AG09309 (cell line): ENCODE measurements around the gene TMEM131L.
"Not testable (repeated sequence)": the region's sequence is repeated elsewhere in the genome, so short reads cannot be mapped to it uniquely, and the experiment has no call there.

Experiments used
- DNase-seq: peaks from one replicate; pipeline ENCODE4 v3.0.0-alpha.2; 2010; ENCODE audit warnings: low read depth
- H3K4me3 ChIP-seq: 2 replicates; pipeline ENCODE4 v1.5.1; 2011; ENCODE audit warnings: mild to moderate bottlenecking, low read depth, low read length, moderate library complexity; ENCODE audit not compliant: control insufficient read depth
- TF ChIP-seq, protein P1 (sequence below): IDR thresholded peaks from 2 replicates; pipeline ENCODE4 v1.5.1; 2011; ENCODE audit warnings: mild to moderate bottlenecking, low read depth, low read length, inconsistent platforms; ENCODE audit not compliant: insufficient read depth, control insufficient read depth; ENCODE audit errors: missing control alignments

TMEM131L gene

DNA sequence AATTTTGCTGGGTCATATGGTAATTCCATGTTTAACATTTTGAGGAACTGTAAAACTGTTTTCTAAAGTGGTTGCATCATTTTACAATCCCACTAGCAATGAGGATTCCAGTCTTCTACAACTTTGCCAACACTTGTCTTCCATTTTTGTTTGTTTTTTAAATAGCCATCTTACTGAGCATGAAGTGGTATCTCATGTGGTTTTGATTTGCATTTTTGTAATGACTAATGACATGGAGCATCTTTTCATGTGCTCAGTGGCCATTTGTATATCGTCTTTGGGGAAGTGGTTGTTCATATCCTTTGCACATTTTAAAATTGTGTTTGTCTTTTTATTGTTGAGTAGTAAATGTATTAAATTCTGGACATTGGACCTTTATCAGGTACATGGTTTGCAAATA lies 94.7 kb downstream of the TMEM131L start:
- DNase-seq: peak; percentile 42
- H3K4me3 ChIP-seq: no peak overlapping the region
- TF ChIP-seq, protein P1, sequence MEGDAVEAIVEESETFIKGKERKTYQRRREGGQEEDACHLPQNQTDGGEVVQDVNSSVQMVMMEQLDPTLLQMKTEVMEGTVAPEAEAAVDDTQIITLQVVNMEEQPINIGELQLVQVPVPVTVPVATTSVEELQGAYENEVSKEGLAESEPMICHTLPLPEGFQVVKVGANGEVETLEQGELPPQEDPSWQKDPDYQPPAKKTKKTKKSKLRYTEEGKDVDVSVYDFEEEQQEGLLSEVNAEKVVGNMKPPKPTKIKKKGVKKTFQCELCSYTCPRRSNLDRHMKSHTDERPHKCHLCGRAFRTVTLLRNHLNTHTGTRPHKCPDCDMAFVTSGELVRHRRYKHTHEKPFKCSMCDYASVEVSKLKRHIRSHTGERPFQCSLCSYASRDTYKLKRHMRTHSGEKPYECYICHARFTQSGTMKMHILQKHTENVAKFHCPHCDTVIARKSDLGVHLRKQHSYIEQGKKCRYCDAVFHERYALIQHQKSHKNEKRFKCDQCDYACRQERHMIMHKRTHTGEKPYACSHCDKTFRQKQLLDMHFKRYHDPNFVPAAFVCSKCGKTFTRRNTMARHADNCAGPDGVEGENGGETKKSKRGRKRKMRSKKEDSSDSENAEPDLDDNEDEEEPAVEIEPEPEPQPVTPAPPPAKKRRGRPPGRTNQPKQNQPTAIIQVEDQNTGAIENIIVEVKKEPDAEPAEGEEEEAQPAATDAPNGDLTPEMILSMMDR: no peak

DNA sequence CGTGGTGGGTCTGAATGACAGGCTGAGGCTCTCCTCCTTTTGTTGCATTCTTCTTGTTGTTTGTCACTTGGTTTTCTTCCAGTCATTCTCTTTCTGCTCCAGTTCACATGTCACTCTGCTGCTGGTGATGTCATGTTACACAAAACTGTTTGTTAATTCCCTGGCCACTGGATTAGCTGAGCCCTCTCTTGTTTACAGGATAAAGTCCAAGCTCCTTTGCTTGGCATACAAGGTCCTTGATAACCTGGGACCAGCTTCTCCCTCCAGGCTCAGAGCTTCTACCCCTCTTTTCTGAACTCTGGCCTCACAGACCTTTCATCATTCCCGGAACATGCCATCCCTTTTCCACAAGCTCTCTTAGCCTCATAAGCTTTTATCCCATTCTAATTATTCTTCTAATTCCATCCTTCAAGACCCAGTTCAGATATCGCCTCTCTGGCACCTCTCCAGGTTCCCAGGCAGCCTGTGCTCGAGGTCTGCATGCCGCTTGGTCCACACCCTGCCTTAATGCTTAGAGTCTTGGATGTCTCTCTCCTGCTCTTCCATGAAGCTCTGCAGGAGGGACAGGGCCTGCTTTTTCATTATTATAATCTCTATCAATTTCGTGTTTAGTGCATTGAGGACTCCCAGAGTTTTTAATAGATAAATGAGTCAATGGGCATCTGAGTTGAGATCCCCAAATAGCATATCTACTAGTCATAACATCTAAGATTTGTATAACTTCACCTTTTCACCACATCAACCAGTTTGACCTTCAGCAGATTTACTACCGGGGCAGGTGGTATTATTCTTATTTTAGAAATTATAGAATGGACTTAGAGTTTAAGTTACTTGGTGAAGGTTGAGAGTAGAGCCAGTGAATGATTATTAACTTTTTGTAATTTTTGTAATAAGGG lies 98.7 kb downstream of the TMEM131L start:
- DNase-seq: no peak
- no peak overlapping the region for H3K4me3 ChIP-seq
- TF ChIP-seq, protein P1: no peak

DNA sequence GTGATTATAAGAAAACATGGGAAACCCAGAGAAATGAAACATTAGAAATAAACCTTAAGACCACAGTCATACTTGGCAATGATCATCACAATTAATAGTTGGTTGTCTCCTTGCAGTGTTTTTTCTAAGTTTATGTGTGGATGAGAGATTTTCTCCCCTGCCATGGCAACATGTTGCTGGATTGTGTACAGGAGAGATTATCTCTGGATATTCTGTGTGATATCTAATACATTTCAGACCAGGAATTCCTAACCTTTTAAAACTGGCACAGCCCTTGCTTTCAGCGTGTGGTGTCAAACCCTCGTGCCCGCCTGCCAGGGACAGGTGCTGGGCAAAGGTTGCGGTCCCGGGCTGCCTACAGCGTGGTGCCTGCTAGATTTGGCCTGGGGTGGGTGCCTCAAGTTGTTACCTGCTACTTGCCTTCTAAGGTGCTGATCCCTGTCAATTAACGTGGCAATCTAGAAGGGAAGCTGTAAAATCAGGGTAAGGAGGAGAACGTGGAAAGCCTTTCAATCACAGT lies 100.5 kb downstream of the TMEM131L start:
- DNase-seq: no peak
- TF ChIP-seq, protein P1: no peak

DNA sequence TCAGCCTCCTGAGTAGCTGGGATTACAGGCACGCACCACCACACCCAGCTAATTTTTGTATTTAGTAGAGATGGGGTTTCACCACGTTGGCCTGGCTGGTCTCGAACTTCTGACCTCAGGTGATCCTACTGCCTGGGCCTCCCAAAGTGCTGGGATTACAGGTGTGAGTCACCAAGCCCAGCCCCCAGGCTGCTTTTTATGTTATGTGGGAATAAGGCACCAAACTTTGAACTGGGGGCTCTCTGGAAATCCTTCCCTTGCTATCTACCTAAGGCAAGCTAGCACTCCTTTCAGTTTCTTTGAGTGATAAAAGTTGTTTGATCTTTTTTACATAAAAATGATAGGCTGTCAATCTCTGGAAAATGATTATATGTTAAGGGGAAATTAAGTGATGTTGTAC lies 101.5 kb downstream of the TMEM131L start:
- not testable (repeated sequence) for DNase-seq, H3K4me3 ChIP-seq

More for the DNA sequence above, 100.5 kb downstream of the TMEM131L start:
- H3K4me3 ChIP-seq: no peak overlapping the region

DNA sequence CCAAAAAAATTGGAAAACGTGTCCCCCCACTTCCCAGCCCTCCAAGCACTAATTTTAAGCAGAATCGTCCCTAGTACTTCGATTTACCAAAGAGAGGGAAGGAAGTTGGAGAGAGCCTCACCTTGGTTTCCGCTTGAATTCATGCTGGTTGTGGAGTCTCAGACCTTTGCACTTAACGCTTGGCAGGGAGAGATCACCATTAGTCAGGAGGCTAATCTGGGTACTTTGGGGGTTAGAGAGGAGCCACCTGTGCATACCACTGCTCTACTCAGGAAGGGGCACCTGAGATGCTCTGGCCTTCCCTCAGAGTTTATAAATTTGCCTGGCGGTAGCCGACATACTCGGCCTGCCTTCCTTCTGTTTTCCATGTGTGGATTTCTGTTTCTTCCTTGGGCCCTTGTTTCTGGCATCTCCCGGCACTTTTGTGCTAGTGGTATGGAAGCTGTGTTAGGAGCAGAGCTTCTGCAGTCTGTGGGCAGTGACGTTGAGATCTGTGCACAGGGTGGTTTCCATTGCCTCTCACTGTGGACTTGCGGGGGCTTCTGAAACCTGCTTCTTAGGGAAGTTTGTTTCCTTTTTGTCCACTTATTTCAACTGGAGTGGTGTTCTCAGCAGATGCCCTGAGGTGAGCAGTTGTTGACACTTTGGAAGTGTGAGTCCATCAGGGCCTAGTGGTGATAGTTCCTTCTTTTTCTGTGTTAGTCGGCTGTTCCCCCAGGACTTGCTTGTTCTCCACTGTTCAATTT lies 104.2 kb downstream of the TMEM131L start:
- DNase-seq: no peak

DNA sequence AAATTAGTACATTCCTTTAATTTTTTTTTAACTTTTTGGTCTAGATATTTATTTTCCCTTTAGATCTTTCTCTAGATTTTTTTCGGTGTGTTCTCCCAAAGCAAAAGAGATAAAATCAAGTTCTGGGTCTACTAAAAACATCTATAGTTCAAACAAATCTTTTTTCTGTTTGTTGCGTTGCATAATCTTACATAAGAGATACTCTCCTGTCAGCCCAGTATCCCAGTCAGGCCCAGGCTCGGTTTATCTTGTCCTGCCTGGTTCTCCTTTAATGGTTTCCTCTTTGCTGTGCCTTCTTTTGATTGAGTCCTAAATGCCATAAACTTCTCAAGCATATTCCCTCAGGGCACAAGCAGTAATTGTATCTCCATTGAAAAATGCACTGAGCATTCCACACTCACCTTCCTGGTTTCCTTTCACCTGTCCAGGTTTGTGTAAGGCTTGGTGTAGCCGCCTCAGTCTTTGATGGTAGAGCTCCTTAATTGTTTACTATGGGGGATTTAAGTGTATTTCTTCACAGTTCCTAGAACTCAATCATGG lies 104.9 kb downstream of the TMEM131L start:
- H3K4me3 ChIP-seq: no peak overlapping the region
- no peak for DNase-seq
- TF ChIP-seq, protein P1: no peak

More for the DNA sequence above, 104.2 kb downstream of the TMEM131L start:
- TF ChIP-seq, protein P1: no peak
- H3K4me3 ChIP-seq: no peak overlapping the region
